ENCODE measurements around the gene DENND1A. TPM values are rescaled to one million over a fixed set of nuclear protein-coding genes. Genes with fewer than 3 reads are reported as not detected.

The DENND1A gene
- total RNA-seq, 2 donors from 2014 or later: 18.9 to 26.8 TPM

DNA sequence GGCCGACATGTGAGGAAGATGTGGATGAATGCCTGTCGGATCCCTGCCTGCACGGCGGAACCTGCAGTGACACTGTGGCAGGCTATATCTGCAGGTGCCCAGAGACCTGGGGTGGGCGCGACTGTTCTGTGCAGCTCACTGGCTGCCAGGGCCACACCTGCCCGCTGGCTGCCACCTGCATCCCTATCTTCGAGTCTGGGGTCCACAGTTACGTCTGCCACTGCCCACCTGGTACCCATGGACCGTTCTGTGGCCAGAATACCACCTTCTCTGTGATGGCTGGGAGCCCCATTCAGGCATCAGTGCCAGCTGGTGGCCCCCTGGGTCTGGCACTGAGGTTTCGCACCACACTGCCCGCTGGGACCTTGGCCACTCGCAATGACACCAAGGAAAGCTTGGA lies 559.8 kb downstream of the DENND1A start:
- no peak for DNase-seq (ENCODE audit: low spot score)
- H3K27me3 ChIP-seq (replicated peaks; ENCODE audit: insufficient read depth): peaks cover 19% of the 10 kb centered on the region
- no peaks in the 10 kb centered on the region for H3K4me1 ChIP-seq (replicated peaks)
- H3K27ac ChIP-seq: no peak overlapping the region
- intact Hi-C loops (cut with DNase I): no loop called here
- H3K36me3 ChIP-seq: no peaks in the 10 kb centered on the region
- WGBS: 96% methylated on average over 11 of the region's 13 CpGs
- no peak overlapping the region for H3K4me3 ChIP-seq
- TF ChIP-seq POLR2AphosphoS5 (IDR thresholded peaks at IDR 0.05) (no peak), CTCF (IDR thresholded peaks at IDR 0.05) (no peak), POLR2A (IDR thresholded peaks at IDR 0.05) (no peak)
- H3K9me3 ChIP-seq: no peaks in the 10 kb centered on the region

- H3K27me3 ChIP-seq (replicated peaks; ENCODE audit: insufficient read depth): peaks cover 19% of the 10 kb centered on the region
- DNase-seq (ENCODE audit: low spot score): no peak
- no peaks in the 10 kb centered on the region for H3K9me3 ChIP-seq
- no peaks in the 10 kb centered on the region for H3K4me1 ChIP-seq (replicated peaks)
- 94% methylated on average over 3 of the region's 3 CpGs for WGBS
- H3K27ac ChIP-seq: no peak overlapping the region
- no peaks in the 10 kb centered on the region for H3K36me3 ChIP-seq
- no peak for TF ChIP-seq POLR2AphosphoS5 (IDR thresholded peaks at IDR 0.05)
- no peak overlapping the region for H3K4me3 ChIP-seq
- intact Hi-C loops (cut with DNase I): no loop called here
Measured at GRCh38 chr9:123369296-123369695, 560.6 kb downstream of the DENND1A start.

DNA sequence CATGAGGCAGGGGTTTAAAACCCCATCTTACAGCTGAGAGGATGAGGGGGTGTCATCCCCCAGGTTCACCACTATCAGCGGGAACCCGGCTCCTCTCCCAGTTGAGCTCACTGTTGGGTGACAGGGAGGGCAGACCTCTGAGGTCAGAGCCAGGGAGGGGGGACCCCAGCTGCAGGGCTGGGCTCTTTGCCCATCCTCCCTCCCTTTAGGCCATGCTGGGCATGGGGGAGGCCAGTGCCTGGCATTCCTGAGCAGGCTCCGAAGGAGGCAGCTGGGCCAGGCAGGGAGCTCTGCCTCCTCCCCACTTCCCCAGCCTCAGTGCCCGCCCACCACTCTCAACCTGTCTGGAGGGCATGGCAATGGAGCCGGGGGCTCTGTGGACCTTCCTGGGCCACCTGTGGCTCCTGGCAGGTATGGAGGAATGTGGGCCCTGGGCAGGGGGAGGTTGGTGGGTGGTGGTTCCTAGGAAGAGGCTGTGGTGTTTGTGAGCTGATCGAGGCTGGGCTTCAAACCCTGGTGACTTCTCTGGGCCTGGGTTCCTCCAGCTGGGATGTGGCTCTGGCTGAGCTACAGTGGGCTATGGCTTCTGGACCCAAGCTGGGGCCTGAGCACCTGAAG lies 561.3 kb downstream of the DENND1A start:
- intact Hi-C loops (cut with DNase I): no loop called here
- no peak for TF ChIP-seq POLR2A (IDR thresholded peaks at IDR 0.05)
- TF ChIP-seq POLR2AphosphoS5 (IDR thresholded peaks at IDR 0.05): no peak
- TF ChIP-seq CTCF (IDR thresholded peaks at IDR 0.05): no peak
- Histone ChIP-seq H3K4me3 (no peak overlapping the region), H3K9me3 (no peaks in the 10 kb centered on the region), H3K36me3 (no peaks in the 10 kb centered on the region), H3K4me1 (replicated peaks) (no peaks in the 10 kb centered on the region), H3K27me3 (replicated peaks; ENCODE audit: insufficient read depth) (peaks cover 18% of the 10 kb centered on the region), H3K27ac (no peak overlapping the region)
- DNase-seq (ENCODE audit: low spot score): no peak
- WGBS: 86% methylated on average over 6 of the region's 6 CpGs

DNA sequence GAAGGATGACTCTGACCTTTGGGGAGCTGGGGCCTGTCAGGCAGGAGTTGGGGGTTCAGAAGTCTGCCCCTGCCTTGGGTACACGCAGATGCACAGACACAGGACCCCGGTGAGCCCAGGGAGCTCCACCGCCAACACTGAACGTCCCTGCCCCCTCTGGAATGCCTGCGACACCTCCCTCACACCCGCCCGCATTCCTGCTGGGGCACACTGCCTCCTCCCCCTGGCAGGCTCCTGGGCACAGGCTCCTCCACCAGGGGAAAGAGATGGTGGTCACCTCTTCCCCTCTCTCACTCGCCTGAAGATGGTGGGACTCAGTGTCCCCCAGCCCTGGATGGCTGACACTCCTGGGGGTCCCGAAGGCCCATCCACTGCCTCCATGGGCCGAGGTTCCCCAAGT lies 561.9 kb downstream of the DENND1A start:
- Histone ChIP-seq H3K27me3 (replicated peaks; ENCODE audit: insufficient read depth) (peaks cover 14% of the 10 kb centered on the region), H3K4me1 (replicated peaks) (no peaks in the 10 kb centered on the region), H3K4me3 (no peak overlapping the region), H3K27ac (no peak overlapping the region), H3K36me3 (no peaks in the 10 kb centered on the region), H3K9me3 (no peaks in the 10 kb centered on the region)
- DNase-seq (ENCODE audit: low spot score): no peak
- WGBS: 57% methylated on average over 10 of the region's 10 CpGs
- intact Hi-C loops (cut with DNase I): no loop called here
- TF ChIP-seq POLR2AphosphoS5 (IDR thresholded peaks at IDR 0.05): no peak
- TF ChIP-seq CTCF (IDR thresholded peaks at IDR 0.05): no peak
- no peak for TF ChIP-seq POLR2A (IDR thresholded peaks at IDR 0.05)

GRCh38 chr9:123365881-123366528 lies 563.9 kb downstream of the DENND1A start:
- DNase-seq (ENCODE audit: low spot score): no peak
- Histone ChIP-seq H3K27ac (no peak overlapping the region), H3K9me3 (no peaks in the 10 kb centered on the region), H3K27me3 (replicated peaks; ENCODE audit: insufficient read depth) (no peaks in the 10 kb centered on the region), H3K4me3 (no peak overlapping the region), H3K36me3 (no peaks in the 10 kb centered on the region), H3K4me1 (replicated peaks) (no peaks in the 10 kb centered on the region)
- 80% methylated on average over 65 of the region's 67 CpGs for WGBS
- TF ChIP-seq POLR2A (IDR thresholded peaks at IDR 0.05): no peak
- TF ChIP-seq CTCF (IDR thresholded peaks at IDR 0.05): no peak
- no peak for TF ChIP-seq POLR2AphosphoS5 (IDR thresholded peaks at IDR 0.05)
- intact Hi-C loops (cut with DNase I): no loop called here
